ENCODE data around the gene COX17. TPM values are rescaled to one million over a fixed set of nuclear protein-coding genes. Genes with fewer than 3 reads are reported as not detected.

COX17 gene
- total and polyA plus RNA-seq, 11 donors: 73.8 to 728 (median 113) TPM

GRCh38 chr3:119717520-119717919 lies 40.3 kb upstream of the COX17 start:
- 73 to 79% (median 77%) methylated on average over 5 of the region's 5 CpGs for WGBS, 4 donors
- DNase-seq (no peak), ATAC-seq (no peak)
- Histone ChIP-seq H3K4me1 (peaks cover 0 to 8% (median 0%) of the 10 kb centered on the region in 12 donors), H3K27me3 (no peaks in the 10 kb centered on the region), H3K4me3 (no peak overlapping the region), H3K27ac (no peak overlapping the region), H3K9me3 (no peaks in the 10 kb centered on the region), H3K36me3 (peaks cover 0 to 2% (median 0%) of the 10 kb centered on the region in 9 donors)
- intact Hi-C loops (cut with DNase I): loop anchor here in 1 of 10 donors (10.0 kb wide), 1 partner anchor 97 kb away; no protein-coding TSS in a partner anchor
- no peak for TF ChIP-seq CTCF (IDR thresholded peaks at IDR 0.05)
- TF ChIP-seq POLR2A (IDR thresholded peaks at IDR 0.05): no peak

GRCh38 chr3:119716998-119717397 lies 39.8 kb upstream of the COX17 start:
- H3K36me3 ChIP-seq: peaks cover 0 to 2% (median 0%) of the 10 kb centered on the region in 9 donors
- DNase-seq (no peak), ATAC-seq (peak in 3 of 4 donors; percentile 44 to 62 (median 59))
- no peak for TF ChIP-seq POLR2A (IDR thresholded peaks at IDR 0.05)
- TF ChIP-seq CTCF (IDR thresholded peaks at IDR 0.05): no peak
- intact Hi-C loops (cut with DNase I): loop anchor here in 1 of 10 donors (10.0 kb wide), 1 partner anchor 98 kb away; no protein-coding TSS in a partner anchor
- 76 to 78% (median 76%) methylated on average over 3 of the region's 3 CpGs for WGBS, 4 donors
- H3K9me3 ChIP-seq: no peaks in the 10 kb centered on the region
- no peak overlapping the region for H3K27ac ChIP-seq
- H3K4me1 ChIP-seq: peaks cover 0 to 8% (median 0%) of the 10 kb centered on the region in 12 donors
- H3K27me3 ChIP-seq: no peaks in the 10 kb centered on the region
- H3K4me3 ChIP-seq: no peak overlapping the region

GRCh38 chr3:119715105-119715504 lies 37.9 kb upstream of the COX17 start:
- no peak overlapping the region for H3K4me3 ChIP-seq
- DNase-seq: no peak
- H3K27ac ChIP-seq: no peak overlapping the region
- H3K36me3 ChIP-seq: peaks cover 0 to 2% (median 0%) of the 10 kb centered on the region in 9 donors
- peak in 3 of 4 donors; percentile 53 to 78 (median 67) for ATAC-seq
- TF ChIP-seq CTCF (IDR thresholded peaks at IDR 0.05): no peak
- TF ChIP-seq POLR2A (IDR thresholded peaks at IDR 0.05): no peak
- H3K4me1 ChIP-seq: peaks cover 0 to 8% (median 0%) of the 10 kb centered on the region in 12 donors
- intact Hi-C loops (cut with DNase I): loop anchor here in 1 of 10 donors (10.0 kb wide), 1 partner anchor 100 kb away; no protein-coding TSS in a partner anchor
- 87 to 96% (median 93%) methylated on average over 2 of the region's 2 CpGs for WGBS, 4 donors
- H3K27me3 ChIP-seq: no peaks in the 10 kb centered on the region
- no peaks in the 10 kb centered on the region for H3K9me3 ChIP-seq

GRCh38 chr3:119703820-119704531 lies 26.8 kb upstream of the COX17 start:
- intact Hi-C loops (cut with DNase I): no loop called here
- H3K9me3 ChIP-seq: no peaks in the 10 kb centered on the region
- peak overlapping the region in 2 of 12 donors; percentile 50 to 62 for H3K4me3 ChIP-seq
- peaks cover 0 to 34% (median 7%) of the 10 kb centered on the region in 12 donors for H3K4me1 ChIP-seq
- WGBS, 4 donors: 74 to 80% (median 76%) methylated on average over 8 of the region's 8 CpGs
- ATAC-seq (no peak), DNase-seq (no peak)
- H3K27me3 ChIP-seq: no peaks in the 10 kb centered on the region
- no peaks in the 10 kb centered on the region for H3K36me3 ChIP-seq
- peak overlapping the region in 1 of 12 donors; percentile 63 for H3K27ac ChIP-seq
- no peak for TF ChIP-seq CTCF (IDR thresholded peaks at IDR 0.05)
- no peak for TF ChIP-seq POLR2A (IDR thresholded peaks at IDR 0.05)

Measured in heart left ventricle (tissue), 16 donors.